Stomach (tissue), 4 donors: ENCODE data around the gene PKP4.
"Not testable (repeated sequence)": the region's sequence is repeated elsewhere in the genome, so short reads cannot be mapped to it uniquely, and the experiment has no call there.

Source experiments
- CTCF ChIP-seq, 7 experiments: fragments of 450-650 bp in 4 of 7; fragments of 200-600 bp in 3 of 7; sonication (generic) in 3 of 7; IDR thresholded peaks; one replicate each; pipeline ENCODE4 v1.5.1; 2016 to 2019; ENCODE audit warnings: antibody characterized with exemption in 7 of 7, control low read depth in 2 of 7, mild to moderate bottlenecking in 1 of 7
- EP300 ChIP-seq: sonication (generic); formaldehyde crosslinking; IDR thresholded peaks from one replicate; pipeline ENCODE4 v1.6.1; 2017; ENCODE audit warnings: antibody characterized with exemption
- POLR2A ChIP-seq, 4 donors: fragments of 450-650 bp; IDR thresholded peaks; one replicate each; pipeline ENCODE4 v1.6.1; 2016; ENCODE audit warnings: antibody characterized with exemption in 4 of 4, control low read depth in 2 of 4, mild to moderate bottlenecking in 1 of 4, moderate library complexity in 1 of 4
- POLR2AphosphoS5 ChIP-seq, 3 donors: sonication (generic); formaldehyde crosslinking; IDR thresholded peaks; one replicate each; pipeline ENCODE4 v1.6.1; 2016; ENCODE audit warnings: antibody characterized with exemption in 3 of 3

- not testable (repeated sequence) for TF ChIP-seq CTCF (IDR thresholded peaks at IDR 0.05); POLR2AphosphoS5 (IDR thresholded peaks at IDR 0.05); EP300; POLR2A (IDR thresholded peaks at IDR 0.05)
These were observed 16.1 kb downstream of the PKP4 start for GRCh38 chr2:158472829-158473228.
